ENCODE measurements around the gene HCST.

The HCST gene

DNA sequence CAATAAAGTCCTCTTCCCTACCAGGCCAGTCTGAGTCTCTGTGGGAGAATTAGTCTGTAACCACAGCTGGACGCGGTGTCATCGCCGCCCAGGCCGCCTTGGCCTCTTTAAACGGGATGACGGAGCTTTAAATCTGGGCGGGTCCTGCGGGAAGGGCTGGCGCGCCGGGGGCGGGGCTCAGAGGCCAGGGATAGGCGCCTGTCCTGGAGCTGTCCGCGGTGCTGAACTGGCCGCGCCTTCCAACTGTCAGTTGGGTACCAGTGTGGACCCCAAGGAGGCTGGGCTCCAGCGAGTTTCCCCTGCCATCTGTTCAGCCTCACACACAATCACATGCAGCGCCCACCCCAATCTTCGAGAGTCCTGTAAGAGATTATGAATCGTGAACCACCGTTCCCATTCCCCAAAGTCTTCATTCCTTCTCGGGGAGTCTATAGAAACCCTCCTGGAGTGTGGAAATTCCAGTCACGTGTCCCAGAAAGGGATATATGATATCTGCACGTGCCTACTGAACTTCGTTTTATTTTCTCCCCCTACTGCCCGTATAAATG lies 22.5 kb upstream of the HCST start:
- H3K18ac ChIP-seq (ENCODE audit: low read depth in 1 of 2, low read length in 2 of 2): no peak overlapping the region
- DNase-seq: peak; percentile 94
- no peak overlapping the region for H3K9ac ChIP-seq (ENCODE audit: low read length)
- no peak overlapping the region for H3K23ac ChIP-seq (ENCODE audit: low read length in 2 of 2)
- H2AFZ ChIP-seq (ENCODE audit: low read depth, low read length): no peak overlapping the region
- peaks cover 11% of the 10 kb centered on the region for H3K4me1 ChIP-seq (ENCODE audit: control insufficient read depth, insufficient read depth, low read depth, low read length)
- H3K4me2 ChIP-seq (ENCODE audit: low read length, poor library complexity, severe bottlenecking): peak overlapping the region; percentile 14
- H2BK5ac ChIP-seq (ENCODE audit: low read depth, low read length, poor library complexity, severe bottlenecking): no peak overlapping the region
- no peak overlapping the region for H4K8ac ChIP-seq (ENCODE audit: low read length)
- no peak overlapping the region for H3K14ac ChIP-seq (ENCODE audit: low read length in 2 of 2)
- H3K4me3 ChIP-seq (ENCODE audit: insufficient read depth in 1 of 2, low read depth in 1 of 2, low read length in 2 of 2): no peak overlapping the region
- H3K27me3 ChIP-seq (ENCODE audit: control insufficient read depth in 1 of 2, insufficient read depth in 1 of 2, low read length in 2 of 2): peaks cover 15 to 28% of the 10 kb centered on the region in 2 experiments
- no peak overlapping the region for H2BK120ac ChIP-seq (ENCODE audit: low read depth, low read length)
- 4% methylated on average over 28 of the region's 28 CpGs for WGBS
- no peak overlapping the region for H3K4ac ChIP-seq (ENCODE audit: low read depth in 1 of 2, low read length in 2 of 2)
- H4K91ac ChIP-seq (ENCODE audit: low read length): no peak overlapping the region
- H2BK15ac ChIP-seq (ENCODE audit: low read depth, poor library complexity, severe bottlenecking): no peak overlapping the region
- peaks cover 0 to 3% of the 10 kb centered on the region in 2 experiments for H3K36me3 ChIP-seq (ENCODE audit: control insufficient read depth in 1 of 2, insufficient read depth in 2 of 2, low read depth in 1 of 2, low read length in 2 of 2)
- H2AK5ac ChIP-seq (ENCODE audit: low read length, severe bottlenecking): no peak overlapping the region
- H3K27ac ChIP-seq (ENCODE audit: low read length, poor library complexity, severe bottlenecking): no peak overlapping the region
- no peaks in the 10 kb centered on the region for H3K9me3 ChIP-seq (ENCODE audit: control insufficient read depth, low read length)
- no peaks in the 10 kb centered on the region for H3K79me1 ChIP-seq (replicated peaks; ENCODE audit: low read length, poor library complexity, severe bottlenecking)
- H2BK12ac ChIP-seq (ENCODE audit: low read length in 2 of 2): no peak overlapping the region

DNA sequence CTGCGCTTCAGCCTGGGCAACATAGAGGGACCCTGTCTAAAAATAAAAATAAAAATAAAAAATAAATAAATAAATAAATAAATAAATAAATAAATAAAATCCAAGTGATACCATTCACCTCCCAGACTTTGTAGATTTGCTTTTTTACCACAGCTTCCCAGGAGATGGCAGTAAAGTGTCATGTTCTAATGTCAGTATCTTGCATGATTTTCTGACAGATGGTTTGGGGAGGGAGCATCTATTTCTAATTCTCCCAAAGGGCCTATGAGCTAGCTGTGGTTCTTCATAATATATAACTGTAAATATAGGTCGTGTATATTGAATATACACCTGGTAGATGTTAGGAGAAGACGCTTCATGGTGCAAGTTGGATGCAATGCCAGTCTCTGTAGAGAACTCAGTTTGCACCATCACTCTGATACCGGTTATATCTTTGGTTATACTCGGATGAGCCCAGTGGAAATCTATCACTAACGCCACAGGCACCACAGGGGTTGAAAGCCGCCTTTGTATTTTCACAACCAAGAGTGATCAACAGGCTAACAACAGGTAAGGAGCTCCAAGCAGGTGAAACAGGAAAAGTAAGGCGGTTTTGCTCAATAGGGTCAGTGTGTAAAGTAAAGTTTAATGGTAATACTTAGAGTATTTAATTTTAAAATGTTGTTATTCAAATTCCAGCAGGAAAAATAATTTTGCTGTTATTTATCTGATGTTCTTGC lies 20.1 kb upstream of the HCST start:
- Histone ChIP-seq H2BK12ac (ENCODE audit: low read length in 2 of 2) (no peak overlapping the region), H3K14ac (ENCODE audit: low read length in 2 of 2) (no peak overlapping the region), H3K36me3 (ENCODE audit: control insufficient read depth in 1 of 2, insufficient read depth in 2 of 2, low read depth in 1 of 2, low read length in 2 of 2) (peaks cover 8 to 11% of the 10 kb centered on the region in 2 experiments), H3K27ac (ENCODE audit: low read length, poor library complexity, severe bottlenecking) (no peak overlapping the region), H2BK5ac (ENCODE audit: low read depth, low read length, poor library complexity, severe bottlenecking) (no peak overlapping the region), H3K9me3 (ENCODE audit: control insufficient read depth, low read length) (no peaks in the 10 kb centered on the region), H3K9ac (ENCODE audit: low read length) (no peak overlapping the region), H2BK120ac (ENCODE audit: low read depth, low read length) (no peak overlapping the region), H3K4me1 (ENCODE audit: control insufficient read depth, insufficient read depth, low read depth, low read length) (peaks cover 11% of the 10 kb centered on the region), H3K4ac (ENCODE audit: low read depth in 1 of 2, low read length in 2 of 2) (no peak overlapping the region), H3K18ac (ENCODE audit: low read depth in 1 of 2, low read length in 2 of 2) (no peak overlapping the region), H4K8ac (ENCODE audit: low read length) (no peak overlapping the region), H2BK15ac (ENCODE audit: low read depth, poor library complexity, severe bottlenecking) (no peak overlapping the region), H2AK5ac (ENCODE audit: low read length, severe bottlenecking) (no peak overlapping the region), H3K27me3 (ENCODE audit: control insufficient read depth in 1 of 2, insufficient read depth in 1 of 2, low read length in 2 of 2) (peaks cover 15 to 18% of the 10 kb centered on the region in 2 experiments), H3K23ac (ENCODE audit: low read length in 2 of 2) (no peak overlapping the region), H3K4me3 (ENCODE audit: insufficient read depth in 1 of 2, low read depth in 1 of 2, low read length in 2 of 2) (no peak overlapping the region), H4K91ac (ENCODE audit: low read length) (no peak overlapping the region), H3K79me1 (replicated peaks; ENCODE audit: low read length, poor library complexity, severe bottlenecking) (no peaks in the 10 kb centered on the region), H3K4me2 (ENCODE audit: low read length, poor library complexity, severe bottlenecking) (no peak overlapping the region), H2AFZ (ENCODE audit: low read depth, low read length) (no peak overlapping the region)
- 44% methylated on average over 7 of the region's 8 CpGs for WGBS
- peak; percentile 86 for DNase-seq

GRCh38 chr19:35883882-35884281 lies 18.4 kb upstream of the HCST start:
- Histone ChIP-seq H3K79me1 (replicated peaks; ENCODE audit: low read length, poor library complexity, severe bottlenecking) (no peaks in the 10 kb centered on the region), H3K4me3 (ENCODE audit: insufficient read depth in 1 of 2, low read depth in 1 of 2, low read length in 2 of 2) (no peak overlapping the region), H3K18ac (ENCODE audit: low read depth in 1 of 2, low read length in 2 of 2) (no peak overlapping the region), H2AFZ (ENCODE audit: low read depth, low read length) (no peak overlapping the region), H3K36me3 (ENCODE audit: control insufficient read depth in 1 of 2, insufficient read depth in 2 of 2, low read depth in 1 of 2, low read length in 2 of 2) (peaks cover 22% of the 10 kb centered on the region in 2 experiments), H4K91ac (ENCODE audit: low read length) (no peak overlapping the region), H3K23ac (ENCODE audit: low read length in 2 of 2) (no peak overlapping the region), H3K4me1 (ENCODE audit: control insufficient read depth, insufficient read depth, low read depth, low read length) (peaks cover 9% of the 10 kb centered on the region), H3K27ac (ENCODE audit: low read length, poor library complexity, severe bottlenecking) (no peak overlapping the region), H2AK5ac (ENCODE audit: low read length, severe bottlenecking) (no peak overlapping the region), H2BK5ac (ENCODE audit: low read depth, low read length, poor library complexity, severe bottlenecking) (no peak overlapping the region), H2BK12ac (ENCODE audit: low read length in 2 of 2) (no peak overlapping the region), H2BK120ac (ENCODE audit: low read depth, low read length) (no peak overlapping the region), H3K4me2 (ENCODE audit: low read length, poor library complexity, severe bottlenecking) (no peak overlapping the region), H4K8ac (ENCODE audit: low read length) (no peak overlapping the region), H3K27me3 (ENCODE audit: control insufficient read depth in 1 of 2, insufficient read depth in 1 of 2, low read length in 2 of 2) (peaks cover 3 to 4% of the 10 kb centered on the region in 2 experiments), H3K14ac (ENCODE audit: low read length in 2 of 2) (no peak overlapping the region), H3K9me3 (ENCODE audit: control insufficient read depth, low read length) (no peaks in the 10 kb centered on the region), H2BK15ac (ENCODE audit: low read depth, poor library complexity, severe bottlenecking) (no peak overlapping the region), H3K4ac (ENCODE audit: low read depth in 1 of 2, low read length in 2 of 2) (no peak overlapping the region), H3K9ac (ENCODE audit: low read length) (no peak overlapping the region)
- DNase-seq: no peak
- WGBS: 66% methylated on average over 2 of the region's 2 CpGs

DNA sequence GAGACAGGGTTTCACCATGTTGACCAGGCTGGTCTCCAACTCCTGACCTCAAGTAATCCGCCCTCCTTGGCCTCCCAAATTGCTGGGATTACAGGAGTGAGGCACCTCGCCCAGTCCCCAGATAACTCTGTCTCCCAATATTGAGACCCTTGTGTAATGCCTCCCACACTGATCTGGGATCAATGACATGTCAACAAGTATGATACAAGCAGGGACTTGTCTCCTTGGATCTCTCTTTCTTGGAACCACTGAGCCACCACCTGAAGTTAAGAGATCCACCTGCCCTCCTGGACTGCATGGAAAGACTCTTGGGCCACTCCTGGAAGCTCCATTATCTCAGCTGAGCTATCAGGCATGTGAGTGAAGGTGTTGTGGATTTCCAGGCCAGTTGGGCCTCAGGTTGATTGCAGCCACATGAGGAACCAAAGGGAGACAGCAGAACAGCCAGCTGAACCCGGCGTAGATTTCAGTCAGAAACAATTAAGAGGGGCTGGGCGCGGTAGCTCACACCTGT lies 17.0 kb upstream of the HCST start:
- Histone ChIP-seq H4K91ac (ENCODE audit: low read length) (no peak overlapping the region), H3K79me1 (replicated peaks; ENCODE audit: low read length, poor library complexity, severe bottlenecking) (peaks cover under 1% of the 10 kb centered on the region), H3K18ac (ENCODE audit: low read depth in 1 of 2, low read length in 2 of 2) (no peak overlapping the region), H3K36me3 (ENCODE audit: control insufficient read depth in 1 of 2, insufficient read depth in 2 of 2, low read depth in 1 of 2, low read length in 2 of 2) (peaks cover 36% of the 10 kb centered on the region in 2 experiments), H2BK5ac (ENCODE audit: low read depth, low read length, poor library complexity, severe bottlenecking) (no peak overlapping the region), H3K9ac (ENCODE audit: low read length) (no peak overlapping the region), H2BK12ac (ENCODE audit: low read length in 2 of 2) (no peak overlapping the region), H3K4ac (ENCODE audit: low read depth in 1 of 2, low read length in 2 of 2) (no peak overlapping the region), H3K27me3 (ENCODE audit: control insufficient read depth in 1 of 2, insufficient read depth in 1 of 2, low read length in 2 of 2) (no peaks in the 10 kb centered on the region), H3K14ac (ENCODE audit: low read length in 2 of 2) (no peak overlapping the region), H2AFZ (ENCODE audit: low read depth, low read length) (no peak overlapping the region), H3K4me1 (ENCODE audit: control insufficient read depth, insufficient read depth, low read depth, low read length) (no peaks in the 10 kb centered on the region), H3K23ac (ENCODE audit: low read length in 2 of 2) (no peak overlapping the region), H2AK5ac (ENCODE audit: low read length, severe bottlenecking) (no peak overlapping the region), H2BK15ac (ENCODE audit: low read depth, poor library complexity, severe bottlenecking) (no peak overlapping the region), H4K8ac (ENCODE audit: low read length) (no peak overlapping the region), H3K4me2 (ENCODE audit: low read length, poor library complexity, severe bottlenecking) (no peak overlapping the region), H2BK120ac (ENCODE audit: low read depth, low read length) (no peak overlapping the region), H3K4me3 (ENCODE audit: insufficient read depth in 1 of 2, low read depth in 1 of 2, low read length in 2 of 2) (no peak overlapping the region), H3K27ac (ENCODE audit: low read length, poor library complexity, severe bottlenecking) (no peak overlapping the region), H3K9me3 (ENCODE audit: control insufficient read depth, low read length) (no peaks in the 10 kb centered on the region)
- no peak for DNase-seq
- WGBS: over 99% methylated on average over 6 of the region's 6 CpGs
